ENCODE data around the gene TMSB15C. TPM values are rescaled to one million over a fixed set of nuclear protein-coding genes. Genes with fewer than 3 reads are reported as not detected.

The TMSB15C gene
- total RNA-seq, 2 experiments from 2014 or later = 4.3 to 5.1 TPM

Other genes with a start within 250 kb of the TMSB15C start
- under 1 TPM; 0.33 to 0.37 TPM for gene RAB9B, start 244.0 kb downstream of the TMSB15C start, total RNA-seq
- 10 to 100 TPM; 10.1 to 10.4 TPM for gene TMSB15B, start 113.6 kb downstream of the TMSB15C start, total RNA-seq
- gene H2BW1, start 62.5 kb downstream of the TMSB15C start, total RNA-seq = not detected
- not detected for gene H2BW2, start 36.3 kb downstream of the TMSB15C start, total RNA-seq
- 10 to 100 TPM in 1 of 2 experiments, 1 to 10 TPM in 1; 8.8 to 13.5 TPM for gene ZCCHC18, start 36.3 kb upstream of the TMSB15C start, total RNA-seq
- 10 to 100 TPM; 13.9 to 15.0 TPM for gene SLC25A53, start 80.8 kb upstream of the TMSB15C start, total RNA-seq
- 10 to 100 TPM; 13.4 to 14.0 TPM for gene FAM199X, start 90.2 kb upstream of the TMSB15C start, total RNA-seq
- gene ESX1, start 178.7 kb upstream of the TMSB15C start, total RNA-seq = not detected

Measured in activated naive CD8-positive, alpha-beta T cell treated with anti-CD3 and anti-CD28 coated beads, Interleukin-2, amount 10 ng/mL, durations not matched to agents 7 days and 5 days (primary cell).